SK-N-SH treated with all-trans-retinoic acid at 6 μM for 48 hours (cell line): Measurements from ENCODE around the gene LSM10.

Source experiments
- ATAC-seq: fragments of 200-7000 bp; cut with Tn5 transposase; 3 replicates; pipeline ENCODE4 v1.9.1; 2020; ENCODE audit warnings: mild to moderate bottlenecking, moderate library complexity
- ARNTL ChIP-seq: fragments of 450-650 bp; formaldehyde crosslinking; IDR thresholded peaks from 2 replicates; pipeline ENCODE4 v1.5.0; 2020; ENCODE audit warnings: low read depth, mild to moderate bottlenecking, moderate library complexity, borderline replicate concordance
- BACH2 ChIP-seq: fragments of 250-450 bp; sonication (Bioruptor Pico); IDR thresholded peaks from 2 replicates; pipeline ENCODE4 v1.9.0; 2021; ENCODE audit warnings: mild to moderate bottlenecking, borderline replicate concordance
- CREB5 ChIP-seq: fragments of 250-450 bp; sonication (Bioruptor Pico); IDR thresholded peaks from 2 replicates; pipeline ENCODE4 v1.5.1; 2020; ENCODE audit warnings: low read depth, mild to moderate bottlenecking, moderate library complexity
- CSDC2 ChIP-seq: fragments of 250-450 bp; sonication (Bioruptor Pico); IDR thresholded peaks from 2 replicates; pipeline ENCODE4 v1.5.0; 2020; ENCODE audit warnings: mild to moderate bottlenecking, moderate library complexity
- CSRNP3 ChIP-seq: fragments of 250-450 bp; sonication (Bioruptor Pico); IDR thresholded peaks from 2 replicates; pipeline ENCODE4 v1.5.1; 2021; ENCODE audit warnings: mild to moderate bottlenecking, moderate library complexity
- ESRRG ChIP-seq: fragments of 250-450 bp; sonication (Bioruptor Pico); IDR thresholded peaks from 2 replicates; pipeline ENCODE4 v1.6.1; 2021; ENCODE audit warnings: mild to moderate bottlenecking
- GLIS3 ChIP-seq: fragments of 250-450 bp; sonication (Bioruptor Pico); IDR thresholded peaks from 2 replicates; pipeline ENCODE4 v1.5.0; 2020; ENCODE audit warnings: mild to moderate bottlenecking, moderate library complexity
- ISL1 ChIP-seq: fragments of 250-450 bp; sonication (Bioruptor Pico); IDR thresholded peaks from 2 replicates; pipeline ENCODE4 v2.1.2; 2022; ENCODE audit warnings: mild to moderate bottlenecking, moderate library complexity
- PATZ1 ChIP-seq: fragments of 250-450 bp; sonication (Bioruptor Pico); IDR thresholded peaks from 2 replicates; pipeline ENCODE4 v1.8.0; 2020; ENCODE audit warnings: mild to moderate bottlenecking, moderate library complexity, borderline replicate concordance
- POU6F1 ChIP-seq: fragments of 250-450 bp; sonication (Bioruptor Pico); IDR thresholded peaks from 2 replicates; pipeline ENCODE4 v1.8.0; 2021; ENCODE audit warnings: low read depth, mild to moderate bottlenecking, moderate library complexity, borderline replicate concordance
- PPARA ChIP-seq: fragments of 250-450 bp; sonication (Bioruptor Pico); IDR thresholded peaks from 2 replicates; pipeline ENCODE4 v1.5.0; 2020; ENCODE audit warnings: mild to moderate bottlenecking, borderline replicate concordance
- RARB ChIP-seq: fragments of 250-450 bp; sonication (Bioruptor Pico); IDR thresholded peaks from 2 replicates; pipeline ENCODE4 v1.8.0; 2021; ENCODE audit warnings: mild to moderate bottlenecking, moderate library complexity
- SNAI2 ChIP-seq: fragments of 250-450 bp; sonication (Bioruptor Pico); IDR thresholded peaks from 2 replicates; pipeline ENCODE4 v1.5.0; 2020; ENCODE audit warnings: mild to moderate bottlenecking, moderate library complexity
- TCF4 ChIP-seq: fragments of 250-450 bp; sonication (Bioruptor Pico); IDR thresholded peaks from 2 replicates; pipeline ENCODE4 v1.8.0; 2021; ENCODE audit warnings: mild to moderate bottlenecking, moderate library complexity, borderline replicate concordance
- TOX ChIP-seq: fragments of 250-450 bp; sonication (Bioruptor Pico); IDR thresholded peaks from 2 replicates; pipeline ENCODE4 v1.8.0; 2021; ENCODE audit warnings: mild to moderate bottlenecking, moderate library complexity, borderline replicate concordance
- TSHZ2 ChIP-seq: fragments of 250-450 bp; sonication (Bioruptor Pico); IDR thresholded peaks from 2 replicates; pipeline ENCODE4 v1.5.0; 2020; ENCODE audit warnings: mild to moderate bottlenecking, moderate library complexity
- ZC3H10 ChIP-seq: fragments of 250-450 bp; sonication (Bioruptor Pico); IDR thresholded peaks from 2 replicates; pipeline ENCODE4 v1.5.1; 2021; ENCODE audit warnings: mild to moderate bottlenecking, moderate library complexity
- ZFP3 ChIP-seq: fragments of 250-450 bp; sonication (Bioruptor Pico); IDR thresholded peaks from 2 replicates; pipeline ENCODE4 v1.5.0; 2020; ENCODE audit warnings: mild to moderate bottlenecking, moderate library complexity
- ZFP30 ChIP-seq: fragments of 450-650 bp; formaldehyde crosslinking; IDR thresholded peaks from 2 replicates; pipeline ENCODE4 v1.5.0; 2022; ENCODE audit warnings: mild to moderate bottlenecking, moderate library complexity
- ZNF565 ChIP-seq: fragments of 450-650 bp; formaldehyde crosslinking; conservative IDR thresholded peaks from 2 replicates; pipeline ENCODE4 v1.5.0; 2020; ENCODE audit warnings: low read depth, mild to moderate bottlenecking, moderate library complexity
- ZNF70 ChIP-seq: fragments of 450-650 bp; formaldehyde crosslinking; IDR thresholded peaks from 2 replicates; pipeline ENCODE4 v1.5.0; 2020; ENCODE audit warnings: mild to moderate bottlenecking, moderate library complexity
- ZNF8 ChIP-seq: fragments of 450-650 bp; formaldehyde crosslinking; IDR thresholded peaks from 2 replicates; pipeline ENCODE4 v1.5.0; 2020; ENCODE audit warnings: mild to moderate bottlenecking, moderate library complexity

The LSM10 gene

GRCh38 chr1:36359911-36360550 lies 37.7 kb downstream of the LSM10 start (continued):
- TF ChIP-seq SNAI2 (CRISPR knock-in tag) = no peak
- TF ChIP-seq, all 23 proteins: peak for 0

GRCh38 chr1:36359383-36359782 lies 38.3 kb downstream of the LSM10 start:
- no peak for TF ChIP-seq ZNF565 (CRISPR knock-in tag)
- TF ChIP-seq, all 23 proteins: peak for 0
- ATAC-seq = no peak

- ATAC-seq = no peak
- TF ChIP-seq PATZ1 (no peak), ZNF70 (CRISPR knock-in tag) (no peak), ZNF565 (CRISPR knock-in tag) (no peak), ARNTL (CRISPR knock-in tag) (no peak), CSDC2 (CRISPR knock-in tag) (no peak), BACH2 (no peak), CREB5 (CRISPR knock-in tag) (no peak), SNAI2 (CRISPR knock-in tag) (no peak), ESRRG (CRISPR knock-in tag) (no peak), CSRNP3 (CRISPR knock-in tag) (no peak), ZFP30 (CRISPR knock-in tag) (no peak), POU6F1 (CRISPR knock-in tag) (no peak), ISL1 (CRISPR knock-in tag) (no peak), TOX (CRISPR knock-in tag) (no peak), TCF4 (CRISPR knock-in tag) (no peak), ZFP3 (no peak), RARB (no peak), ZC3H10 (no peak), GLIS3 (CRISPR knock-in tag) (no peak), ZNF8 (CRISPR knock-in tag) (no peak)
Observed at GRCh38 chr1:36358514-36359084, 39.1 kb downstream of the LSM10 start.

- no peak for ATAC-seq
- no peak for TF ChIP-seq SNAI2 (CRISPR knock-in tag)
- no peak for TF ChIP-seq ZNF8 (CRISPR knock-in tag)
- no peak for TF ChIP-seq PPARA (CRISPR knock-in tag)
- TF ChIP-seq PATZ1 = no peak
- no peak for TF ChIP-seq TSHZ2 (CRISPR knock-in tag)
- TF ChIP-seq GLIS3 (CRISPR knock-in tag) = no peak
- TF ChIP-seq ESRRG (CRISPR knock-in tag) = no peak
- TF ChIP-seq BACH2 = no peak
- TF ChIP-seq CSRNP3 (CRISPR knock-in tag) = no peak
- no peak for TF ChIP-seq TCF4 (CRISPR knock-in tag)
- no peak for TF ChIP-seq ARNTL (CRISPR knock-in tag)
- TF ChIP-seq ZNF565 (CRISPR knock-in tag) = no peak
- no peak for TF ChIP-seq ZNF70 (CRISPR knock-in tag)
Observed at GRCh38 chr1:36355811-36356210, 41.9 kb downstream of the LSM10 start.
